ENCODE data around the gene TRIO. TPM values are rescaled to one million over a fixed set of nuclear protein-coding genes. Genes with fewer than 3 reads are reported as not detected.
A peak's percentile ranks its signal among the peaks of the same experiment; 100 is the strongest.

Gene TRIO
- total RNA-seq, 2 experiments from 2014 or later = 4.1 to 6.5 TPM

DNA sequence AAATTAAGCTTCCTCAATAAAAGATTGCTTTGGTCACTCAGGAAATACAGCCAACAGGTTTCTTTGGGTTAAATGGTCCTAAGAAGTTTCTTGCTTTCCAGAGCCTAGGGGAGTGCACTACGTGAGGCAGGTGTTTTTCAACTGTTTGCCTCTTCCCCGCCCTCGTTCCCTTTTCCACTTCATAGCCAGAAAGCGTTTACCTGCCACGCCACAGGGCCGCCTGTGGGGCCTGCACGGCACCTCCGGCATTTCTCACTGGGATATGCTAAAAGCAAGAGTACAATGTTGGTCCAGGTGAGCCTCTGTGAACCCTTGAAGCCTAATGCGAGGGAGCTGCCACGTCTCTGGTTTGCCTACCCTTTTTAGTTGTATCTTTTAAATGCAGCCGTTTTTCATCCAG lies 270.9 kb downstream of the TRIO start:
- H3K4me1 ChIP-seq (ENCODE audit: insufficient read depth, low read length) = peaks cover 37% of the 10 kb centered on the region
- CTCF ChIA-PET = interaction anchor here (1.9 to 3.7 kb wide), 3 partner anchors 14 to 234 kb away, joined by 6 to 16 read pairs (median 7); no protein-coding TSS in a partner anchor
- Mint-ChIP-seq H3K4me1 (ENCODE audit: low read depth) (peaks cover 46% of the 10 kb centered on the region), H3K9me3 (no peaks in the 10 kb centered on the region), H3K27me3 (no peaks in the 10 kb centered on the region), H3K4me3 (peak overlapping the region; percentile 78), H3K27ac (peak overlapping the region; percentile 88), H3K36me3 (ENCODE audit: low read depth) (no peaks in the 10 kb centered on the region)
- ATAC-seq (ENCODE audit: poor library complexity) (peak; percentile 18), DNase-seq (peak in 8 of 14 experiments; percentile 6 to 46 (median 22))
- no peaks in the 10 kb centered on the region for H3K36me3 ChIP-seq (ENCODE audit: insufficient read depth, low read length)
- intact Hi-C loops (cut with DNase I, micrococcal nuclease) = no loop called here
- peak overlapping the region; percentile 61 to 63 for H3K27ac ChIP-seq (ENCODE audit: low read depth in 1 of 2, low read length in 2 of 2)
- POLR2A ChIA-PET = interaction anchor here (0.9 to 3.2 kb wide), 5 partner anchors 50 to 291 kb away, joined by 5 to 22 read pairs (median 7); partner anchors contain the start of gene OTULINL
- H3K4me3 ChIP-seq (ENCODE audit: low read length) = no peak overlapping the region
- TF ChIP-seq, protein P1, sequence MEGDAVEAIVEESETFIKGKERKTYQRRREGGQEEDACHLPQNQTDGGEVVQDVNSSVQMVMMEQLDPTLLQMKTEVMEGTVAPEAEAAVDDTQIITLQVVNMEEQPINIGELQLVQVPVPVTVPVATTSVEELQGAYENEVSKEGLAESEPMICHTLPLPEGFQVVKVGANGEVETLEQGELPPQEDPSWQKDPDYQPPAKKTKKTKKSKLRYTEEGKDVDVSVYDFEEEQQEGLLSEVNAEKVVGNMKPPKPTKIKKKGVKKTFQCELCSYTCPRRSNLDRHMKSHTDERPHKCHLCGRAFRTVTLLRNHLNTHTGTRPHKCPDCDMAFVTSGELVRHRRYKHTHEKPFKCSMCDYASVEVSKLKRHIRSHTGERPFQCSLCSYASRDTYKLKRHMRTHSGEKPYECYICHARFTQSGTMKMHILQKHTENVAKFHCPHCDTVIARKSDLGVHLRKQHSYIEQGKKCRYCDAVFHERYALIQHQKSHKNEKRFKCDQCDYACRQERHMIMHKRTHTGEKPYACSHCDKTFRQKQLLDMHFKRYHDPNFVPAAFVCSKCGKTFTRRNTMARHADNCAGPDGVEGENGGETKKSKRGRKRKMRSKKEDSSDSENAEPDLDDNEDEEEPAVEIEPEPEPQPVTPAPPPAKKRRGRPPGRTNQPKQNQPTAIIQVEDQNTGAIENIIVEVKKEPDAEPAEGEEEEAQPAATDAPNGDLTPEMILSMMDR (IDR thresholded peaks at IDR 0.05) = no peak
- no peaks in the 10 kb centered on the region for H3K27me3 ChIP-seq (ENCODE audit: control insufficient read depth in 1 of 2, insufficient read depth in 2 of 2, low read length in 2 of 2)
- no peaks in the 10 kb centered on the region for H3K9me3 ChIP-seq (ENCODE audit: control insufficient read depth in 1 of 2, insufficient read depth in 1 of 2, low read length in 2 of 2)

DNA sequence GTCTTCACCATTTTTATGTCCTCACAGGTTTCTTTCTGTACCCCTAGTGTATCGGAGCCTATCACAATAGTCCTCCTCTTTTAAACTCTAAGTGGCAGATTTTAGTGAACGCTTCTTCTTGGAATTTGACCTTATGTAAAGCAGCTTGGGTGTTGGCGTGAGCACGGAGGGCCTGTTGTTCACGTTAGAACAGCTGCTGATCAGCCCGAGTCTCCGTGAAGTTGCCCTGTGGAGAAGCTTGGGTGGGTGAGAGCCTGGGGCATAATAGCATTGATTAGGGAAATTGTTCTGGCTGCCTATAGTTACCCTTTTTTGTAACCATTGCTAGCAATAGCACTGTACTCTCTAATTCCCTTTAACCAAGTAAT lies 271.5 kb downstream of the TRIO start:
- H3K27ac Mint-ChIP-seq = peak overlapping the region; percentile 88
- ChIA-PET CTCF (interaction anchor here (1.9 to 3.7 kb wide), 3 partner anchors 14 to 234 kb away, joined by 6 to 16 read pairs (median 7); no protein-coding TSS in a partner anchor), POLR2A (interaction anchor here (1.7 to 3.2 kb wide), 4 partner anchors 168 to 291 kb away, joined by 5 to 22 read pairs (median 8); partner anchors contain the start of gene OTULINL)

GRCh38 chr5:14415024-14415697 lies 272.0 kb downstream of the TRIO start:
- Histone ChIP-seq H3K27ac (ENCODE audit: low read depth in 1 of 2, low read length in 2 of 2) (peak overlapping the region in 1 of 2 donors; percentile 61), H3K27me3 (ENCODE audit: control insufficient read depth in 1 of 2, insufficient read depth in 2 of 2, low read length in 2 of 2) (no peaks in the 10 kb centered on the region), H3K4me3 (ENCODE audit: low read length) (no peak overlapping the region), H3K9me3 (ENCODE audit: control insufficient read depth in 1 of 2, insufficient read depth in 1 of 2, low read length in 2 of 2) (no peaks in the 10 kb centered on the region), H3K4me1 (ENCODE audit: insufficient read depth, low read length) (peaks cover 37% of the 10 kb centered on the region), H3K36me3 (ENCODE audit: insufficient read depth, low read length) (no peaks in the 10 kb centered on the region)
- no peaks in the 10 kb centered on the region for H3K36me3 Mint-ChIP-seq (ENCODE audit: low read depth)
- H3K4me3 Mint-ChIP-seq = peak overlapping the region; percentile 78
- H3K27me3 Mint-ChIP-seq = no peaks in the 10 kb centered on the region
- H3K4me1 Mint-ChIP-seq (ENCODE audit: low read depth) = peaks cover 46% of the 10 kb centered on the region
- DNase-seq = peak in 5 of 14 experiments; percentile 14 to 41 (median 27)
- no peaks in the 10 kb centered on the region for H3K9me3 Mint-ChIP-seq
- peak overlapping the region; percentile 88 for H3K27ac Mint-ChIP-seq
- TF ChIP-seq, protein P1 (IDR thresholded peaks at IDR 0.05) = no peak
- CTCF ChIA-PET = interaction anchor here (2.3 to 3.7 kb wide), 2 partner anchors 15 to 233 kb away, joined by 7 to 16 read pairs; no protein-coding TSS in a partner anchor
- POLR2A ChIA-PET = interaction anchor here (3.2 kb wide), 1 partner anchor 167 kb away, joined by 22 read pairs; the partner anchor contains the start of gene OTULINL
- no peak for ATAC-seq (ENCODE audit: poor library complexity)
- intact Hi-C loops (cut with DNase I, micrococcal nuclease) = loop anchor here in 1 of 2 experiments (5.0 kb wide), 1 partner anchor 167 kb away; the partner anchor contains the start of gene OTULINL

More for the DNA sequence above, 271.5 kb downstream of the TRIO start:
- TF ChIP-seq, protein P1 (IDR thresholded peaks at IDR 0.05) = no peak
- H3K9me3 Mint-ChIP-seq = no peaks in the 10 kb centered on the region
- Histone ChIP-seq H3K9me3 (ENCODE audit: control insufficient read depth in 1 of 2, insufficient read depth in 1 of 2, low read length in 2 of 2) (no peaks in the 10 kb centered on the region), H3K4me3 (ENCODE audit: low read length) (no peak overlapping the region), H3K27me3 (ENCODE audit: control insufficient read depth in 1 of 2, insufficient read depth in 2 of 2, low read length in 2 of 2) (no peaks in the 10 kb centered on the region), H3K27ac (ENCODE audit: low read depth in 1 of 2, low read length in 2 of 2) (peak overlapping the region in 1 of 2 donors; percentile 61), H3K4me1 (ENCODE audit: insufficient read depth, low read length) (peaks cover 37% of the 10 kb centered on the region), H3K36me3 (ENCODE audit: insufficient read depth, low read length) (no peaks in the 10 kb centered on the region)
- intact Hi-C loops (cut with DNase I, micrococcal nuclease) = loop anchor here in 1 of 2 experiments (5.0 kb wide), 1 partner anchor 168 kb away; the partner anchor contains the start of gene OTULINL
- H3K4me3 Mint-ChIP-seq = peak overlapping the region; percentile 78
- ATAC-seq (ENCODE audit: poor library complexity) (no peak), DNase-seq (peak in 2 of 14 experiments; percentile 18 to 25)
- H3K36me3 Mint-ChIP-seq (ENCODE audit: low read depth) = no peaks in the 10 kb centered on the region
- H3K4me1 Mint-ChIP-seq (ENCODE audit: low read depth) = peaks cover 46% of the 10 kb centered on the region
- no peaks in the 10 kb centered on the region for H3K27me3 Mint-ChIP-seq
